GM23338 (cell line): ENCODE measurements around the gene EID2. TPM values are rescaled to one million over a fixed set of nuclear protein-coding genes. Genes with fewer than 3 reads are reported as not detected.

Source experiments
- ATAC-seq: fragments of 200-7000 bp; cut with Tn5 transposase; 3 replicates; pipeline ENCODE4 v1.9.1; 2020
- DNase-seq: peaks from one replicate; pipeline ENCODE4 v3.0.0-alpha.2; 2015; ENCODE audit warnings: low spot score
- H2AFZ ChIP-seq: fragments of 200-600 bp; sonication (generic); 2 replicates; pipeline ENCODE4 v1.8.0; 2016; ENCODE audit warnings: antibody characterized with exemption, mild to moderate bottlenecking, moderate library complexity
- H3F3A ChIP-seq: fragments of 200-600 bp; sonication (generic); replicated peaks from 2 replicates; pipeline ENCODE4 v1.8.0; 2017; ENCODE audit warnings: antibody characterized with exemption, mixed run types, low read depth
- H3K27ac ChIP-seq: fragments of 200-600 bp; sonication (generic); 2 replicates; pipeline ENCODE4 v1.6.1; 2016; ENCODE audit warnings: low read depth
- H3K27me3 ChIP-seq: fragments of 200-600 bp; sonication (generic); 2 replicates; pipeline ENCODE4 v1.8.0; 2016; ENCODE audit warnings: mild to moderate bottlenecking, mixed run types, moderate library complexity; ENCODE audit not compliant: insufficient read depth
- H3K36me3 ChIP-seq: fragments of 200-600 bp; sonication (generic); 2 replicates; pipeline ENCODE4 v1.8.0; 2016; ENCODE audit warnings: mild to moderate bottlenecking; ENCODE audit not compliant: insufficient read depth
- H3K4me1 ChIP-seq: fragments of 200-600 bp; sonication (generic); 2 replicates; pipeline ENCODE4 v1.8.0; 2016; ENCODE audit warnings: mild to moderate bottlenecking, moderate library complexity; ENCODE audit not compliant: insufficient read depth
- H3K4me2 ChIP-seq: fragments of 200-600 bp; sonication (generic); 2 replicates; pipeline ENCODE4 v1.7.1; 2017; ENCODE audit warnings: mixed run types
- H3K4me3 ChIP-seq: fragments of 200-600 bp; sonication (generic); 2 replicates; pipeline ENCODE4 v1.6.1; 2016; ENCODE audit warnings: mixed run types
- H3K79me2 ChIP-seq: fragments of 200-600 bp; sonication (generic); replicated peaks from 2 replicates; pipeline ENCODE4 v1.8.0; 2017; ENCODE audit warnings: mild to moderate bottlenecking; ENCODE audit not compliant: insufficient read depth
- H3K9me2 ChIP-seq: fragments of 200-600 bp; sonication (generic); 2 replicates; pipeline ENCODE4 v1.8.0; 2017; ENCODE audit not compliant: insufficient read depth
- H4K20me1 ChIP-seq: fragments of 200-600 bp; sonication (generic); replicated peaks from 2 replicates; pipeline ENCODE4 v1.8.0; 2017; ENCODE audit warnings: mild to moderate bottlenecking; ENCODE audit not compliant: insufficient read depth
- H3K27ac Mint-ChIP-seq: 2 replicates; pipeline ENCODE4 v1.8.0; 2020; ENCODE audit warnings: inconsistent platforms, mild to moderate bottlenecking, moderate library complexity, mixed read lengths
- H3K27me3 Mint-ChIP-seq: 3 replicates; pipeline ENCODE4 v1.8.0; 2022; ENCODE audit warnings: low read depth, mild to moderate bottlenecking, moderate library complexity, mixed read lengths, inconsistent platforms; ENCODE audit not compliant: insufficient read depth, poor library complexity
- H3K36me3 Mint-ChIP-seq: 3 replicates; pipeline ENCODE4 v1.8.0; 2021; ENCODE audit warnings: low read depth, mild to moderate bottlenecking, inconsistent platforms, moderate library complexity, mixed read lengths
- H3K4me1 Mint-ChIP-seq: 3 replicates; pipeline ENCODE4 v1.8.0; 2020; ENCODE audit warnings: mild to moderate bottlenecking, inconsistent platforms, mixed read lengths
- H3K4me3 Mint-ChIP-seq: 3 replicates; pipeline ENCODE4 v1.8.0; 2021; ENCODE audit warnings: moderate library complexity, mild to moderate bottlenecking, inconsistent platforms, mixed read lengths
- H3K9me3 Mint-ChIP-seq: 3 replicates; pipeline ENCODE4 v1.8.0; 2020; ENCODE audit warnings: moderate library complexity, mild to moderate bottlenecking, inconsistent platforms, mixed read lengths
- CREB1 ChIP-seq: fragments of 250-450 bp; sonication (Bioruptor Pico); IDR thresholded peaks from 2 replicates; pipeline ENCODE4 v1.5.0; 2020; ENCODE audit warnings: low read depth, mild to moderate bottlenecking, moderate library complexity
- CTCF ChIP-seq, 2 experiments: fragments of 200-600 bp in 1 of 2; sonication (generic) in 1 of 2; conservative IDR thresholded peaks; 2 replicates each; pipeline versions ENCODE4 v1.5.1 to v1.6.1; 2016 to 2017; ENCODE audit warnings: antibody characterized with exemption in 2 of 2, low read depth in 2 of 2, mild to moderate bottlenecking in 2 of 2, moderate library complexity in 1 of 2
- ETS1 ChIP-seq: IDR thresholded peaks from 2 replicates; pipeline ENCODE4 v1.6.1; 2016; ENCODE audit warnings: antibody characterized with exemption
- EZH2 ChIP-seq: fragments of 200-600 bp; sonication (generic); IDR thresholded peaks from one replicate; pipeline ENCODE4 v1.8.0; 2017; ENCODE audit warnings: antibody characterized with exemption, mild to moderate bottlenecking, low read depth; ENCODE audit not compliant: unreplicated experiment
- EZH2phosphoT487 ChIP-seq: fragments of 200-600 bp; sonication (generic); IDR thresholded peaks from one replicate; pipeline ENCODE4 v1.8.1; 2018; ENCODE audit warnings: antibody characterized with exemption; ENCODE audit not compliant: unreplicated experiment
- NANOG ChIP-seq: IDR thresholded peaks from 2 replicates; pipeline ENCODE4 v1.6.1; 2016; ENCODE audit warnings: antibody characterized with exemption, borderline replicate concordance
- POLR2AphosphoS5 ChIP-seq: IDR thresholded peaks from 2 replicates; pipeline ENCODE4 v1.6.1; 2016; ENCODE audit warnings: antibody characterized with exemption, low read depth
- STAT1 ChIP-seq: IDR thresholded peaks from one replicate; pipeline ENCODE4 v1.6.1; 2016; ENCODE audit warnings: antibody characterized with exemption; ENCODE audit not compliant: unreplicated experiment
- ZNF114 ChIP-seq: fragments of 250-450 bp; sonication (Bioruptor Pico); IDR thresholded peaks from 2 replicates; pipeline ENCODE4 v1.5.0; 2020; ENCODE audit warnings: mild to moderate bottlenecking, moderate library complexity
- ZNF331 ChIP-seq: fragments of 250-450 bp; sonication (Bioruptor Pico); IDR thresholded peaks from 2 replicates; pipeline ENCODE4 v1.5.0; 2020; ENCODE audit warnings: low read depth, mild to moderate bottlenecking, moderate library complexity
- ZNF462 ChIP-seq: fragments of 250-450 bp; sonication (Bioruptor Pico); IDR thresholded peaks from 2 replicates; pipeline ENCODE4 v1.5.0; 2020; ENCODE audit warnings: mild to moderate bottlenecking, moderate library complexity
- polyA plus RNA-seq: library from polyadenylated mRNA; unstranded; fragments of >200 nt; fragmentation: Nextera tagmentation; extraction: Ambion mirVana; gene quantifications from 2 replicates; pipeline ENCODE4 v1.2.1, GENCODE V29; 2016
- total RNA-seq: library from RNA; depleted of rRNA; stranded (reverse); fragments of >200 nt; shearing (Covaris generic); gene quantifications from 2 replicates; pipeline ENCODE4 v1.2.3, GENCODE V29; 2014

Gene EID2
- total and polyA plus RNA-seq, 2 experiments from 2014 or later: 24.4 to 25.2 TPM

GRCh38 chr19:39540333-39540673, 342 bp upstream of the EID2 start:
- Histone ChIP-seq H3K4me3 (peak overlapping the region; percentile 69; the same call in 1 of the 2 replicates), H3K9me2 (no peaks in the 10 kb centered on the region), H3K27me3 (no peaks in the 10 kb centered on the region), H3K79me2 (peaks cover 8% of the 10 kb centered on the region), H3K4me1 (peaks cover 7% of the 10 kb centered on the region), H3F3A (no peaks in the 10 kb centered on the region), H3K27ac (no peak overlapping the region), H3K4me2 (peak overlapping the region; percentile 14), H4K20me1 (no peaks in the 10 kb centered on the region; the same call in 1 of the 2 replicates), H3K36me3 (no peaks in the 10 kb centered on the region), H2AFZ (no peak overlapping the region; the same call in 1 of the 2 replicates)
- H3K27me3 Mint-ChIP-seq: peaks cover 14% of the 10 kb centered on the region
- H3K4me3 Mint-ChIP-seq: peak overlapping the region; percentile 97
- peaks cover 27% of the 10 kb centered on the region for H3K4me1 Mint-ChIP-seq
- DNase-seq (no peak), ATAC-seq (no peak)
- H3K27ac Mint-ChIP-seq: no peak overlapping the region
- H3K9me3 Mint-ChIP-seq: no peaks in the 10 kb centered on the region
- H3K36me3 Mint-ChIP-seq: peaks cover 6% of the 10 kb centered on the region; the same call in 1 of the 3 replicates
- TF ChIP-seq EZH2 (no peak), ZNF114 (CRISPR knock-in tag) (no peak), ETS1 (no peak), POLR2AphosphoS5 (no peak), CREB1 (CRISPR knock-in tag) (no peak), ZNF462 (CRISPR knock-in tag) (no peak), CTCF (conservative IDR thresholded peaks at IDR 0.05; ENCODE audit: low read depth in 2 of 2) (no peak), ZNF331 (CRISPR knock-in tag) (no peak), NANOG (no peak), EZH2phosphoT487 (no peak), STAT1 (no peak)
